Measurements from ENCODE around the gene TLE1.

GRCh38 chr9:81538890-81539289 lies 150.5 kb downstream of the TLE1 start:
- TF ChIP-seq CTCF (IDR thresholded peaks at IDR 0.05) (no peak), AR (CRISPR knock-in tag; IDR thresholded peaks at IDR 0.05) (no peak)
